ES-I3 (cell line): ENCODE data around the gene NEK5.
A peak's percentile ranks its signal among the peaks of the same experiment; 100 is the strongest.

Source experiments
- H3K36me3 ChIP-seq: 2 replicates; pipeline ENCODE4 v1.6.1; 2013; ENCODE audit warnings: mild to moderate bottlenecking, low read length, control low read depth, moderate library complexity; ENCODE audit not compliant: insufficient read depth
- H3K4me1 ChIP-seq: 2 replicates; pipeline ENCODE4 v1.6.1; 2013; ENCODE audit warnings: mild to moderate bottlenecking, control low read depth, low read length; ENCODE audit not compliant: insufficient read depth
- H3K9ac ChIP-seq: 2 replicates; pipeline ENCODE4 v1.6.1; 2013; ENCODE audit warnings: low read depth, mild to moderate bottlenecking, low read length, moderate library complexity
- H3K9me3 ChIP-seq: 2 replicates; pipeline ENCODE4 v1.6.1; 2013; ENCODE audit warnings: mild to moderate bottlenecking, low read length, moderate library complexity; ENCODE audit not compliant: control insufficient read depth, insufficient read depth

Gene NEK5

DNA sequence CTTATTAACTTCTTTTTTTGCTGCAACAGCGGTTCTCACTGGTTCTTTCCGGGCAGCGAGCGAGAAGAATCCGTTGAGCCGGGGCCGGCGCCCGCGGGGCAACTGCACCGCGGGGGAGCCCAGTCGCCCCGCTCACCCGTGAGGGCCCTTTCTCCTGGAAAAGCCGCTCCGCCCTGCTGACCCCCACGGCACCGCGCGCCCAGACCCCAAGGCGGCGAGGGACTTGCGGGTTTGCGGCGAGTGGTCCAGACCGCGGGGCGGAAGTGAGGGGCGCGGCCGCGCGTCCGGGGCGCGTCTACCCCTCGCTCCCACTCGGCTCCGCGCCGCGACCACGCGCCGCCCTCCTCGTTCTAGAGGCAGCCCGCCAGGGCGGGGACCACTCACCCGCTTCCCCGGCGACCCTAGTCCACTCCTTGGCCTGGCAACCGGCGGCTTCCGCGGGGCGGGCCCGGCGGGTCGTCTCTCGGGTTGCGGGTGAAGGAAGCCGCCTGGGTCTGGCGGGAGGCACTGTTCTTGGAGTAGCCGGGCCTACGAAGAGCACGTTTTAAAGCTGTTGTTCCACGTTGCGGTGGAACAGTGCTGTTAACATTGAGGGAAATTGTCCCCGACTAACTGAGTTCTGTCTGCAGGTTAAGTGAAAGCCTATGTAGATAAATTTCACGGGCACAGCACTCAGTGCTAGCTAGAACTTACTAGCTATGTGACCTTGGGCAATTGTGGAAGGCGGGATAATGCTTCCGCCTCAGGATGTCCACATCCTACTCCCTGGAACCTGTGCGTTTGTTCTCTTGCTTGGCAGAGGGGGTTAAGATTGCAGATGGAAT is 30.5 kb upstream of the NEK5 start, which contains the start of gene NEK3:
TSS of gene NEK3 (minus strand) at position 439 of the 824 bp plus-strand sequence. CDS start 3,406 bp downstream, outside the sequence.
- H3K9ac ChIP-seq: peak within 1 kb of the TSS; percentile 97
- H3K4me1 ChIP-seq: peaks cover 15% of the 10 kb centered on the region
- no peaks in the 10 kb centered on the region for H3K36me3 ChIP-seq
- no peaks in the 10 kb centered on the region for H3K9me3 ChIP-seq

- H3K9ac ChIP-seq: peak overlapping the region; percentile 97
- no peaks in the 10 kb centered on the region for H3K9me3 ChIP-seq
- H3K36me3 ChIP-seq: no peaks in the 10 kb centered on the region
- H3K4me1 ChIP-seq: peaks cover 15% of the 10 kb centered on the region
These were observed 29.8 kb upstream of the NEK5 start for GRCh38 chr13:52158629-52159158.

- Histone ChIP-seq H3K36me3 (no peaks in the 10 kb centered on the region), H3K9me3 (no peaks in the 10 kb centered on the region), H3K9ac (no peak overlapping the region), H3K4me1 (peaks cover 12% of the 10 kb centered on the region)
These were observed 27.9 kb upstream of the NEK5 start for GRCh38 chr13:52156724-52157261.

GRCh38 chr13:52155177-52155576 is 26.3 kb upstream of the NEK5 start:
- no peaks in the 10 kb centered on the region for H3K9me3 ChIP-seq
- H3K36me3 ChIP-seq: peaks cover 5% of the 10 kb centered on the region; the same call in 1 of the 2 replicates
- no peak overlapping the region for H3K9ac ChIP-seq
- H3K4me1 ChIP-seq: peaks cover 12% of the 10 kb centered on the region

DNA sequence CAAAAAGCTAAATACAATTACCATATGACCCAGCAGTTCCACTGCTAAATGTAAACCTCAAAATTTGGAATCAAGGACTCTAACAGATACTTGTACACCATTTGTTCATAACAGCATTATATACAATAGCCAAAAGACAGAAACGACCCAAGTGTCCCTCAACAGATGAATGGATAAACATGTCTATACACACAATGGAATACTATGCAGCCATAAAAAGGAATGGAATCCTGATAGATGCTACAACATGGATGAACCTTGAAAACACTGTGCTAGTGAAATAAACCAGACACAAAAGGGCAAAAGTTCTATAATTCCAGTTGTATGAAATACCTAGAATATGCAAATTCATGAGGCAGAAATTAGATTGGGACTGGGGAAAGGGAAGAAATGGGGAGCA is 18.4 kb upstream of the NEK5 start:
- H3K4me1 ChIP-seq: no peaks in the 10 kb centered on the region
- H3K9ac ChIP-seq: no peak overlapping the region
- peaks cover 5% of the 10 kb centered on the region for H3K36me3 ChIP-seq
- H3K9me3 ChIP-seq: no peaks in the 10 kb centered on the region

- Histone ChIP-seq H3K4me1 (no peaks in the 10 kb centered on the region), H3K36me3 (no peaks in the 10 kb centered on the region; the same call in none of the 2 replicates), H3K9me3 (no peaks in the 10 kb centered on the region), H3K9ac (no peak overlapping the region)
These were observed 12.4 kb upstream of the NEK5 start for GRCh38 chr13:52141299-52141698.

GRCh38 chr13:52137489-52137888 is 8.6 kb upstream of the NEK5 start:
- no peaks in the 10 kb centered on the region for H3K9me3 ChIP-seq
- H3K36me3 ChIP-seq: peaks cover 6% of the 10 kb centered on the region
- H3K4me1 ChIP-seq: no peaks in the 10 kb centered on the region
- H3K9ac ChIP-seq: no peak overlapping the region

GRCh38 chr13:52136763-52137162 is 7.9 kb upstream of the NEK5 start:
- Histone ChIP-seq H3K4me1 (no peaks in the 10 kb centered on the region), H3K9ac (no peak overlapping the region), H3K36me3 (peaks cover 10% of the 10 kb centered on the region), H3K9me3 (no peaks in the 10 kb centered on the region)

DNA sequence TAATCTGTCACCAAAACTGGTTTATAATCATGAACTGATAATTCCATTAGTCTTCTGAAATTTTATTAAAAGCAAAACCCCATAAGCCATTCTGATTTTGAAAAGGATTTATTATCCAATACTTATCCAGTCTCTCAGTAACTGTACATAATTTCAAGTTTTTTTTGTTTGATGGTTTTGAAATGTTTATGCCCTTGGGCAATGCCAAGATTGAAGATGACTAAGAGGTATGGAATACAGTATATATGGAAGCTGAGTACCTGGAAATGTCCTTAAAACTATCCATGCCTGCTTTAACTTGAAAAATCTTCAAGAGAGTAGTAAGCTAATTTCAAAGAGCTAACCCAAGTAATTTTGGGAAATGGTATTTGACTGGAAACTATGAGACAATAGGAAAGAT is 1.8 kb upstream of the NEK5 start:
- no peaks in the 10 kb centered on the region for H3K4me1 ChIP-seq

GRCh38 chr13:52127783-52128702 is 830 bp downstream of the NEK5 start:
- no peaks in the 10 kb centered on the region for H3K9me3 ChIP-seq
- peak overlapping the region; percentile 58; the same call in 1 of the 2 replicates for H3K9ac ChIP-seq
- H3K4me1 ChIP-seq: no peaks in the 10 kb centered on the region
- H3K36me3 ChIP-seq: peaks cover 16% of the 10 kb centered on the region

More for the DNA sequence above, 1.8 kb upstream of the NEK5 start:
- Histone ChIP-seq H3K9ac (no peak overlapping the region), H3K36me3 (peaks cover 16% of the 10 kb centered on the region), H3K9me3 (no peaks in the 10 kb centered on the region)

DNA sequence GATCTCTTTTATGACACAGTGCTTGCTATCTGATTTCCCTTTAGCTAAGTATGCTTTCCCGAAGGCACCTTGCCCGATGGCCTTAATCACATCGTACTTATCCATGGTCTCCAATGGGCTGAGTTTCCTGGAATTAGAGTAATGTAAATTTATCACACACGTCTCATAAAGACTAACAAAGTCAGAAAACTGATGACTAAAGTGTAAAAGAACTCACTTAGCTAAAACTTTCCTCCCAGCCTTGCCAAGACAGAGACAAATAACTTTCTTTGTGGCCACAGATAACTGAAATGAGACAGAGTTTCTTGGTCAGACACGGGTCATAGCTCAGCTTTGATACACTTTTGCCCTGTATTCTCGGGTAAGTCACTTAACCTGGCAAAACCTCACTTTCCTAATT is 1.5 kb downstream of the NEK5 start:
- H3K4me1 ChIP-seq: no peaks in the 10 kb centered on the region
- H3K9ac ChIP-seq: no peak overlapping the region; the same call in 1 of the 2 replicates
- H3K36me3 ChIP-seq: peaks cover 11% of the 10 kb centered on the region
- no peaks in the 10 kb centered on the region for H3K9me3 ChIP-seq

DNA sequence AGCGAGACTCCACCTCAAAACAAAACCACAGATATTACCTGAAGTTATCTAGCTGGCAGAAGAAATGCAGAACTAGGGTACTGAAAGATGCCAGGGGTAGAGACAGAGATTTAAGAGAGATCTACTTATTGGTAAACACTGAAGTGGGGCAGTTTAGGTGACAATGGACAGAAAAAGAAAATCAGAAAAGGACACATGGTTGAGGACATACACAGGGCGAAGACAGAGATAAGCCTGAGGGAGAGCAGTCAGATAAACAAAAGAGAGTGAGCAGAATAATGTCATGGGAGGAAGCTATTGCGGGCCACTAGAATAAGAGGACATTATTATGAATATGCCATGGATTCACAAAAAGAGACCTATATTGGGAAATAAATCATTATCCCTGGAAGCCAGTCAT is 3.3 kb downstream of the NEK5 start:
- Histone ChIP-seq H3K36me3 (no peaks in the 10 kb centered on the region), H3K4me1 (no peaks in the 10 kb centered on the region), H3K9me3 (no peaks in the 10 kb centered on the region), H3K9ac (no peak overlapping the region)

DNA sequence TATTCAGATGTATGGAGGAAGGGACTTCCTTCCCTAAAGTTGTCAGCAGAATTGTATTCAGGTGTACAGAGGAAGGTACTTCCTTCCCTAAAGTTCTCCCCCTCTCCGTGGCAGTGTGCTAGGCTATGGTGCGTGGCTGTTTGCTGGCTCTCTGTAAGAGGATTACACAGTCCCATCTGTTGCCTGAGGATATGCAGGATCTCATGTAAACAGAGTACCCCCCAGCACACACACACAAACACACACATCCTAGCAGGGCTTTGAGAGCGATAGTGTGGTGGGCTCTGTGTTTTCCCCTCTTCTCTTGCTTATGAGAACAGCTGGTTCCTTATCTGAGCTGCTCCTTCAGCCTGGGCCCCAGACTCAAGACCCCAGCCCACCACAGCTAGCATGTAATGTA is 10.3 kb downstream of the NEK5 start:
- H3K9ac ChIP-seq: no peak overlapping the region

GRCh38 chr13:52118095-52118494 is 10.8 kb downstream of the NEK5 start:
- Histone ChIP-seq H3K36me3 (no peaks in the 10 kb centered on the region), H3K9ac (no peak overlapping the region), H3K9me3 (no peaks in the 10 kb centered on the region), H3K4me1 (no peaks in the 10 kb centered on the region)

More for the DNA sequence above, 10.3 kb downstream of the NEK5 start:
- H3K4me1 ChIP-seq: no peaks in the 10 kb centered on the region
- no peaks in the 10 kb centered on the region for H3K9me3 ChIP-seq
- no peaks in the 10 kb centered on the region for H3K36me3 ChIP-seq
